GM23338 (cell line): ENCODE measurements around the gene TPST1. TPM values are rescaled to one million over a fixed set of nuclear protein-coding genes. Genes with fewer than 3 reads are reported as not detected.

Source experiments
- ATAC-seq: fragments of 200-7000 bp; cut with Tn5 transposase; 3 replicates; pipeline ENCODE4 v1.9.1; 2020
- DNase-seq: peaks from one replicate; pipeline ENCODE4 v3.0.0-alpha.2; 2015; ENCODE audit warnings: low spot score
- H2AFZ ChIP-seq: fragments of 200-600 bp; sonication (generic); 2 replicates; pipeline ENCODE4 v1.8.0; 2016; ENCODE audit warnings: antibody characterized with exemption, mild to moderate bottlenecking, moderate library complexity
- H3F3A ChIP-seq: fragments of 200-600 bp; sonication (generic); replicated peaks from 2 replicates; pipeline ENCODE4 v1.8.0; 2017; ENCODE audit warnings: antibody characterized with exemption, mixed run types, low read depth
- H3K27ac ChIP-seq: fragments of 200-600 bp; sonication (generic); 2 replicates; pipeline ENCODE4 v1.6.1; 2016; ENCODE audit warnings: low read depth
- H3K27me3 ChIP-seq: fragments of 200-600 bp; sonication (generic); 2 replicates; pipeline ENCODE4 v1.8.0; 2016; ENCODE audit warnings: mild to moderate bottlenecking, mixed run types, moderate library complexity; ENCODE audit not compliant: insufficient read depth
- H3K36me3 ChIP-seq: fragments of 200-600 bp; sonication (generic); 2 replicates; pipeline ENCODE4 v1.8.0; 2016; ENCODE audit warnings: mild to moderate bottlenecking; ENCODE audit not compliant: insufficient read depth
- H3K4me1 ChIP-seq: fragments of 200-600 bp; sonication (generic); 2 replicates; pipeline ENCODE4 v1.8.0; 2016; ENCODE audit warnings: mild to moderate bottlenecking, moderate library complexity; ENCODE audit not compliant: insufficient read depth
- H3K4me2 ChIP-seq: fragments of 200-600 bp; sonication (generic); 2 replicates; pipeline ENCODE4 v1.7.1; 2017; ENCODE audit warnings: mixed run types
- H3K4me3 ChIP-seq: fragments of 200-600 bp; sonication (generic); 2 replicates; pipeline ENCODE4 v1.6.1; 2016; ENCODE audit warnings: mixed run types
- H3K79me2 ChIP-seq: fragments of 200-600 bp; sonication (generic); replicated peaks from 2 replicates; pipeline ENCODE4 v1.8.0; 2017; ENCODE audit warnings: mild to moderate bottlenecking; ENCODE audit not compliant: insufficient read depth
- H3K9me2 ChIP-seq: fragments of 200-600 bp; sonication (generic); 2 replicates; pipeline ENCODE4 v1.8.0; 2017; ENCODE audit not compliant: insufficient read depth
- H4K20me1 ChIP-seq: fragments of 200-600 bp; sonication (generic); replicated peaks from 2 replicates; pipeline ENCODE4 v1.8.0; 2017; ENCODE audit warnings: mild to moderate bottlenecking; ENCODE audit not compliant: insufficient read depth
- H3K27ac Mint-ChIP-seq: 2 replicates; pipeline ENCODE4 v1.8.0; 2020; ENCODE audit warnings: inconsistent platforms, mild to moderate bottlenecking, moderate library complexity, mixed read lengths
- H3K27me3 Mint-ChIP-seq: 3 replicates; pipeline ENCODE4 v1.8.0; 2022; ENCODE audit warnings: low read depth, mild to moderate bottlenecking, moderate library complexity, mixed read lengths, inconsistent platforms; ENCODE audit not compliant: insufficient read depth, poor library complexity
- H3K36me3 Mint-ChIP-seq: 3 replicates; pipeline ENCODE4 v1.8.0; 2021; ENCODE audit warnings: low read depth, mild to moderate bottlenecking, inconsistent platforms, moderate library complexity, mixed read lengths
- H3K4me1 Mint-ChIP-seq: 3 replicates; pipeline ENCODE4 v1.8.0; 2020; ENCODE audit warnings: mild to moderate bottlenecking, inconsistent platforms, mixed read lengths
- H3K4me3 Mint-ChIP-seq: 3 replicates; pipeline ENCODE4 v1.8.0; 2021; ENCODE audit warnings: moderate library complexity, mild to moderate bottlenecking, inconsistent platforms, mixed read lengths
- H3K9me3 Mint-ChIP-seq: 3 replicates; pipeline ENCODE4 v1.8.0; 2020; ENCODE audit warnings: moderate library complexity, mild to moderate bottlenecking, inconsistent platforms, mixed read lengths
- EZH2 ChIP-seq: fragments of 200-600 bp; sonication (generic); IDR thresholded peaks from one replicate; pipeline ENCODE4 v1.8.0; 2017; ENCODE audit warnings: antibody characterized with exemption, mild to moderate bottlenecking, low read depth; ENCODE audit not compliant: unreplicated experiment
- EZH2phosphoT487 ChIP-seq: fragments of 200-600 bp; sonication (generic); IDR thresholded peaks from one replicate; pipeline ENCODE4 v1.8.1; 2018; ENCODE audit warnings: antibody characterized with exemption; ENCODE audit not compliant: unreplicated experiment
- NANOG ChIP-seq: IDR thresholded peaks from 2 replicates; pipeline ENCODE4 v1.6.1; 2016; ENCODE audit warnings: antibody characterized with exemption, borderline replicate concordance
- POLR2AphosphoS5 ChIP-seq: IDR thresholded peaks from 2 replicates; pipeline ENCODE4 v1.6.1; 2016; ENCODE audit warnings: antibody characterized with exemption, low read depth
- STAT1 ChIP-seq: IDR thresholded peaks from one replicate; pipeline ENCODE4 v1.6.1; 2016; ENCODE audit warnings: antibody characterized with exemption; ENCODE audit not compliant: unreplicated experiment
- ZNF114 ChIP-seq: fragments of 250-450 bp; sonication (Bioruptor Pico); IDR thresholded peaks from 2 replicates; pipeline ENCODE4 v1.5.0; 2020; ENCODE audit warnings: mild to moderate bottlenecking, moderate library complexity
- ZNF462 ChIP-seq: fragments of 250-450 bp; sonication (Bioruptor Pico); IDR thresholded peaks from 2 replicates; pipeline ENCODE4 v1.5.0; 2020; ENCODE audit warnings: mild to moderate bottlenecking, moderate library complexity
- polyA plus RNA-seq: library from polyadenylated mRNA; unstranded; fragments of >200 nt; fragmentation: Nextera tagmentation; extraction: Ambion mirVana; gene quantifications from 2 replicates; pipeline ENCODE4 v1.2.1, GENCODE V29; 2016
- total RNA-seq: library from RNA; depleted of rRNA; stranded (reverse); fragments of >200 nt; shearing (Covaris generic); gene quantifications from 2 replicates; pipeline ENCODE4 v1.2.3, GENCODE V29; 2014
- TF ChIP-seq, protein P1 (sequence below): IDR thresholded peaks from 2 replicates; pipeline ENCODE4 v1.6.1; 2016; ENCODE audit warnings: antibody characterized with exemption
- TF ChIP-seq, protein P2 (sequence below), 2 experiments: fragments of 200-600 bp in 1 of 2; sonication (generic) in 1 of 2; conservative IDR thresholded peaks; 2 replicates each; pipeline versions ENCODE4 v1.5.1 to v1.6.1; 2016 to 2017; ENCODE audit warnings: antibody characterized with exemption in 2 of 2, low read depth in 2 of 2, mild to moderate bottlenecking in 2 of 2, moderate library complexity in 1 of 2

Gene TPST1
- total and polyA plus RNA-seq, 2 experiments from 2014 or later = 10.7 to 19.2 TPM

DNA sequence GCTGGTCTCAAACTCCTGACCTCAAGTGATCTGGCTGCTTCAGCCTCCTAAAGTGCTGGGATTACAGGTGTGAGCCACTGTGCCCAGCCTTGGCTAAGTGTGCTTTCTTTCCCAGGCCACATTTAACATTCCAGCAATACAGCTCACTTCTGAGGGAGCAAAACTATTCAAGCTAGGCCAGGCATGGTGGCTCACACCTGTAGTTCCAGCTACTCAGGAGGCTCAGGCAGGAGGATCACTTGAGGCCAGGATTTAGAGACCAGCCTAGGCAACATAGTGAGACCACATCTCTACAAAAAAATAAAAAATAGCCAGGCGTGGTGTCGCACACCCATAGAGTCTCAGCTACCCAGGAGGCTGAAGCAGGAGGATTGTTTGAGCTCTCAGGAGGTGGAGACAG is 23.3 kb upstream of the TPST1 start:
- Mint-ChIP-seq H3K4me1 (no peaks in the 10 kb centered on the region), H3K27me3 (peaks cover 8% of the 10 kb centered on the region), H3K36me3 (peaks cover 3% of the 10 kb centered on the region; the same call in 2 of the 3 replicates), H3K9me3 (peaks cover 15% of the 10 kb centered on the region), H3K27ac (no peak overlapping the region), H3K4me3 (no peak overlapping the region)
- Histone ChIP-seq H3K4me1 (no peaks in the 10 kb centered on the region), H3K9me2 (no peaks in the 10 kb centered on the region), H4K20me1 (no peaks in the 10 kb centered on the region), H3K27ac (no peak overlapping the region), H3K4me2 (no peak overlapping the region), H2AFZ (no peak overlapping the region), H3K4me3 (no peak overlapping the region), H3K36me3 (no peaks in the 10 kb centered on the region), H3K79me2 (no peaks in the 10 kb centered on the region), H3K27me3 (no peaks in the 10 kb centered on the region), H3F3A (no peaks in the 10 kb centered on the region)
- TF ChIP-seq EZH2 = no peak
- no peak for TF ChIP-seq ZNF462 (CRISPR knock-in tag)
- TF ChIP-seq, protein P1, sequence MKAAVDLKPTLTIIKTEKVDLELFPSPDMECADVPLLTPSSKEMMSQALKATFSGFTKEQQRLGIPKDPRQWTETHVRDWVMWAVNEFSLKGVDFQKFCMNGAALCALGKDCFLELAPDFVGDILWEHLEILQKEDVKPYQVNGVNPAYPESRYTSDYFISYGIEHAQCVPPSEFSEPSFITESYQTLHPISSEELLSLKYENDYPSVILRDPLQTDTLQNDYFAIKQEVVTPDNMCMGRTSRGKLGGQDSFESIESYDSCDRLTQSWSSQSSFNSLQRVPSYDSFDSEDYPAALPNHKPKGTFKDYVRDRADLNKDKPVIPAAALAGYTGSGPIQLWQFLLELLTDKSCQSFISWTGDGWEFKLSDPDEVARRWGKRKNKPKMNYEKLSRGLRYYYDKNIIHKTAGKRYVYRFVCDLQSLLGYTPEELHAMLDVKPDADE = no peak
- TF ChIP-seq NANOG = no peak
- no peak for TF ChIP-seq EZH2phosphoT487
- DNase-seq (no peak), ATAC-seq (no peak)

DNA sequence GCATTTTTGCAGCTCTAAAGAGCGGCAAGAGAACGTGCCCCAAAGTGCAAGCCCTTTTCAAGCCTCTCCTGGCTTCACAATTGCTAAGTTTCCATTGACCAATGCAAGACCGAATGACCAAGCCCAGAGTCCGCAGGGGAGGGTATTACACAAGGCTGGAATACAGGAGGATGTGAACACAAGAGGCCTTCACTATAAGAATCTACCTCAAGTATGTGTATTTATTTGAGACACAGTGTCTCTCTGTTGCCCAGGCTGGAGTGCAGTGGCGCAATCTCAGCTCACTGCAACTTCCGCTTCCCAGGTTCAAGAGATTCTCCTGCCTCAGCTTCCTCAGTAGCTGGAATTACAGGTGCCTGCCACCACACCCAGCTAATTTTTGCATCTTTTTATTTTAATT is 22.2 kb upstream of the TPST1 start:
- ATAC-seq = no peak
- Histone ChIP-seq H3F3A (no peaks in the 10 kb centered on the region), H3K79me2 (no peaks in the 10 kb centered on the region), H3K9me2 (no peaks in the 10 kb centered on the region), H3K27me3 (no peaks in the 10 kb centered on the region), H3K4me2 (no peak overlapping the region), H3K36me3 (no peaks in the 10 kb centered on the region), H3K4me3 (no peak overlapping the region), H3K4me1 (no peaks in the 10 kb centered on the region), H2AFZ (no peak overlapping the region), H3K27ac (no peak overlapping the region), H4K20me1 (no peaks in the 10 kb centered on the region)
- peaks cover 3% of the 10 kb centered on the region; the same call in 2 of the 3 replicates for H3K36me3 Mint-ChIP-seq
- DNase-seq = no peak
- no peak overlapping the region for H3K4me3 Mint-ChIP-seq
- no peak overlapping the region for H3K27ac Mint-ChIP-seq
- H3K27me3 Mint-ChIP-seq = peaks cover 8% of the 10 kb centered on the region
- H3K4me1 Mint-ChIP-seq = no peaks in the 10 kb centered on the region
- peaks cover 15% of the 10 kb centered on the region for H3K9me3 Mint-ChIP-seq
- TF ChIP-seq EZH2 (no peak), NANOG (no peak), STAT1 (no peak), ZNF114 (CRISPR knock-in tag) (no peak), POLR2AphosphoS5 (no peak)
- TF ChIP-seq, protein P1 = no peak
- TF ChIP-seq, protein P2, sequence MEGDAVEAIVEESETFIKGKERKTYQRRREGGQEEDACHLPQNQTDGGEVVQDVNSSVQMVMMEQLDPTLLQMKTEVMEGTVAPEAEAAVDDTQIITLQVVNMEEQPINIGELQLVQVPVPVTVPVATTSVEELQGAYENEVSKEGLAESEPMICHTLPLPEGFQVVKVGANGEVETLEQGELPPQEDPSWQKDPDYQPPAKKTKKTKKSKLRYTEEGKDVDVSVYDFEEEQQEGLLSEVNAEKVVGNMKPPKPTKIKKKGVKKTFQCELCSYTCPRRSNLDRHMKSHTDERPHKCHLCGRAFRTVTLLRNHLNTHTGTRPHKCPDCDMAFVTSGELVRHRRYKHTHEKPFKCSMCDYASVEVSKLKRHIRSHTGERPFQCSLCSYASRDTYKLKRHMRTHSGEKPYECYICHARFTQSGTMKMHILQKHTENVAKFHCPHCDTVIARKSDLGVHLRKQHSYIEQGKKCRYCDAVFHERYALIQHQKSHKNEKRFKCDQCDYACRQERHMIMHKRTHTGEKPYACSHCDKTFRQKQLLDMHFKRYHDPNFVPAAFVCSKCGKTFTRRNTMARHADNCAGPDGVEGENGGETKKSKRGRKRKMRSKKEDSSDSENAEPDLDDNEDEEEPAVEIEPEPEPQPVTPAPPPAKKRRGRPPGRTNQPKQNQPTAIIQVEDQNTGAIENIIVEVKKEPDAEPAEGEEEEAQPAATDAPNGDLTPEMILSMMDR (conservative IDR thresholded peaks at IDR 0.05; ENCODE audit: low read depth in 2 of 2) = no peak
